ENCODE data around the gene SCLY. TPM values are rescaled to one million over a fixed set of nuclear protein-coding genes. Genes with fewer than 3 reads are reported as not detected.

SCLY gene
- polyA plus RNA-seq, 1 experiment, result 7.7 TPM

DNA sequence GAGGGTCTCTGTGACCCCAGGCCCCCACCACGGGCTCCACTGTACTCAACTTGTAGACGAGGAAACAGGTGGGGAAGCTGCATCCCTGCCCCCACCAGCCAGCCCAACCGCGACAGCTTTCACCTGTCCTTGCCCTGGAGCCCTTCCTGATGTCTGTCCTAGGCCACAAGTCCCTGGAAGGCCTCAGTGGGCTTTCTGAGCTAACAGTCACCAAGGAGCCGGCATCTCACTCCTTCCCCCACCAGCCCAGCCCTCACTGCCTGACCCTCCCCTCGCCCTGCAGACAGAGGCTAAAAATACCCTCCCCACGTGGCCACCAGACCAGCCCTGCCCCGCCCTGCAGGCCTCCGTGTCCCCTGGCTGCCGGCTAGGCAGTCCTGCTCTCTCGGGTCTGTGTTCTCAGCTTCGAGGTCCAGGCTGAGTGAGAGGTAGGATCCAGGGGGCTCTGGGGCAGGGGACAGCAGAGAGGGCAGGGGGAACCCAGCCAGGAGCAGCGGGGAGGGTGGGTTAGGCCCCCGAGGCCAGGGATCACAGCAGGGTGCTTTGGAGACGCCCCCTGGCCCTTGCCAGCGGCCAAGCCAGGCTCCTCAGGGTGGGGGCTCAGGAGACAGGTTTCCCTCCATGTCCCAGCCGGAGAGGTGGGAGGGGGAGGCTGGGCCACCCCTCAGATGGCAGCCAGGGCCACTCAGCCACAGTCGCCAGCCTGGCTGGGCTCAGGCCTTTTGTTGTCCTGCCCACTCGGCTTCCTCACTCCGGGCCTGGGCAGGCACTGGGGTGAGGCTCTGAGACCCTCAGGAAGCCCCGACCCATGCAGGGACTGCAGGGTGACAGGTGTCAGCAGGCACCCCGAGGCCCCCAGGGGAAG lies 77.8 kb downstream of the SCLY start, which contains the start of gene KLHL30:
Gene KLHL30, plus strand, starts transcription at position 338 of the 865 bp plus-strand sequence. CDS start 2,087 bp downstream, outside the sequence.
- Histone ChIP-seq H3K4me3 (ENCODE audit: low read depth, low read length) (no peak within 1 kb of the TSS), H3K27me3 (ENCODE audit: control insufficient read depth, insufficient read depth, low read length) (no peaks in the 10 kb centered on the region), H3K36me3 (ENCODE audit: control insufficient read depth, insufficient read depth, low read length) (no peaks in the 10 kb centered on the region)
- DNase-seq (ENCODE audit: low read depth), result no peak
- CTCF ChIA-PET, result interaction anchor here (1.3 to 1.8 kb wide), 2 partner anchors 11 to 114 kb away, joined by 3 to 5 read pairs; no protein-coding TSS in a partner anchor
- POLR2A ChIA-PET, result no interaction called here
- TF ChIP-seq CTCF (IDR thresholded peaks at IDR 0.05; ENCODE audit: insufficient read depth, low read depth, low read length), result no peak

GRCh38 chr2:238139196-238140039 lies 78.6 kb downstream of the SCLY start:
- no peaks in the 10 kb centered on the region for H3K27me3 ChIP-seq (ENCODE audit: control insufficient read depth, insufficient read depth, low read length)
- H3K4me3 ChIP-seq (ENCODE audit: low read depth, low read length), result no peak overlapping the region
- ChIA-PET CTCF (interaction anchor here (1.3 kb wide), 1 partner anchor 113 kb away, joined by 3 read pairs; no protein-coding TSS in a partner anchor), POLR2A (no interaction called here)
- TF ChIP-seq CTCF (IDR thresholded peaks at IDR 0.05; ENCODE audit: insufficient read depth, low read depth, low read length), result peak; percentile 41; the same call in 1 of the 2 replicates
- no peak for DNase-seq (ENCODE audit: low read depth)
- no peaks in the 10 kb centered on the region for H3K36me3 ChIP-seq (ENCODE audit: control insufficient read depth, insufficient read depth, low read length)

DNA sequence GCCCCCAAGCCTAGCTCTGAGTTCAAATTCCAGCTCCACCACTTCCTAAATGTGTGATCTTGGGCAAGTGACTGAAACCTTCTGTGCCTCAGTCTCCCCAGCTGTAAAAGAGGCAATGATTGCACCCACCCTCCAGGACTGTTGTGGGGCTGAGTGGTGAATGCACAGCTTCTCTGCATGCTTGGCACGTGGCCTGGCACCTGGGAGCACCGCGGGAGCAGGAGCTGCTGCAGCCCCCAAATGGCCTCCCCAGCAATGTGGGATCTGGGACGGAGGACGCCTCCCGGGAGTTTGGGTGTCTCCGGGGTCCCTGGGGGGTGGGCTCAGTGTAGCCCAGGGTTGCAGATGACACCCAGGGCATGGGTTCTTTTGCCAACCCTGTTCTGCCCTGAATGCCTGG lies 79.2 kb downstream of the SCLY start:
- POLR2A ChIA-PET, result no interaction called here
- no peak for TF ChIP-seq CTCF (IDR thresholded peaks at IDR 0.05; ENCODE audit: insufficient read depth, low read depth, low read length)
- H3K4me3 ChIP-seq (ENCODE audit: low read depth, low read length), result no peak overlapping the region
- CTCF ChIA-PET, result interaction anchor here (1.3 kb wide), 1 partner anchor 112 kb away, joined by 3 read pairs; no protein-coding TSS in a partner anchor
- H3K36me3 ChIP-seq (ENCODE audit: control insufficient read depth, insufficient read depth, low read length), result no peaks in the 10 kb centered on the region
- H3K27me3 ChIP-seq (ENCODE audit: control insufficient read depth, insufficient read depth, low read length), result no peaks in the 10 kb centered on the region
- no peak for DNase-seq (ENCODE audit: low read depth)

DNA sequence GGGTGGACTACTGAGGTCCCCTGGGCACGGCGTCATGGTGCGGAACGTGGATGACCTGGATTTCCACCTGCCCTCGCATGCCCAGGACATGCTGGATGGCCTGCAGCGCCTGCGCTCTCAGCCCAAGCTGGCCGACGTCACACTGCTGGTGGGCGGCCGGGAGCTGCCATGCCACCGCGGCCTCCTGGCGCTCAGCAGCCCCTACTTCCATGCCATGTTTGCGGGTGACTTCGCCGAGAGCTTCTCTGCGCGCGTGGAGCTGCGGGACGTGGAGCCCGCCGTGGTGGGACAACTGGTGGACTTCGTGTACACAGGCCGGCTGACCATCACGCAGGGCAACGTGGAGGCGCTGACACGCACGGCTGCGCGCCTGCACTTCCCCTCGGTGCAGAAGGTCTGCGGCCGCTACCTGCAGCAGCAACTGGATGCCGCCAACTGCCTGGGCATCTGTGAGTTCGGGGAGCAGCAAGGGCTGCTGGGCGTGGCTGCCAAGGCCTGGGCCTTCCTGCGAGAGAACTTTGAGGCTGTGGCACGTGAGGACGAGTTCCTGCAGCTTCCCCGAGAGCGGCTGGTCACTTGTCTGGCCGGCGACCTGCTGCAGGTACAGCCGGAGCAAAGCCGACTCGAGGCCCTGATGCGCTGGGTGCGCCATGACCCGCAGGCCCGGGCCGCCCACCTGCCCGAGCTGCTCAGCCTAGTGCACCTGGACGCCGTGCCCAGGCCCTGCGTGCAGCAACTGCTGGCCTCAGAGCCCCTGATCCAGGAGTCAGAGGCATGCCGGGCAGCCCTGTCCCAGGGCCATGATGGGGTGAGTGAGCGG lies 80.1 kb downstream of the SCLY start:
- TF ChIP-seq CTCF (IDR thresholded peaks at IDR 0.05; ENCODE audit: insufficient read depth, low read depth, low read length), result no peak
- ChIA-PET POLR2A (no interaction called here), CTCF (interaction anchor here (0.6 kb wide), 1 partner anchor 282 kb away, joined by 3 read pairs; no protein-coding TSS in a partner anchor)
- no peaks in the 10 kb centered on the region for H3K36me3 ChIP-seq (ENCODE audit: control insufficient read depth, insufficient read depth, low read length)
- DNase-seq (ENCODE audit: low read depth), result no peak
- H3K4me3 ChIP-seq (ENCODE audit: low read depth, low read length), result no peak overlapping the region
- H3K27me3 ChIP-seq (ENCODE audit: control insufficient read depth, insufficient read depth, low read length), result no peaks in the 10 kb centered on the region
